HG02642 (cell line): ENCODE measurements around the gene RCAN2.
A peak's percentile ranks its signal among the peaks of the same experiment; 100 is the strongest.

Experiments used
- ATAC-seq: cut with Tn5 transposase; IDR thresholded peaks from one replicate; pipeline ENCODE4 v1.9.1; 2021; ENCODE audit warnings: mild to moderate bottlenecking; ENCODE audit not compliant: unreplicated experiment, poor library complexity

Gene RCAN2

GRCh38 chr6:46186583-46186982 is 304.7 kb downstream of the RCAN2 start:
- ATAC-seq, result no peak

GRCh38 chr6:46184114-46184513 is 307.1 kb downstream of the RCAN2 start:
- no peak for ATAC-seq

GRCh38 chr6:46175976-46176375 is 315.3 kb downstream of the RCAN2 start:
- ATAC-seq, result peak; percentile 54

- peak; percentile 65 for ATAC-seq
Observed at GRCh38 chr6:46175446-46175845, 315.8 kb downstream of the RCAN2 start.

- no peak for ATAC-seq
Observed at GRCh38 chr6:46174904-46175303, 316.3 kb downstream of the RCAN2 start.

GRCh38 chr6:46172176-46172575 is 319.1 kb downstream of the RCAN2 start:
- no peak for ATAC-seq
